Left colon (tissue), 2 donors: Measurements from ENCODE around the gene RCL1. TPM values are rescaled to one million over a fixed set of nuclear protein-coding genes. Genes with fewer than 3 reads are reported as not detected.
A peak's percentile ranks its signal among the peaks of the same experiment; 100 is the strongest.

Experiments used
- ATAC-seq: fragments of 200-7000 bp; cut with Tn5 transposase; one replicate; pipeline ENCODE4 v1.9.1; 2020; ENCODE audit warnings: mild to moderate bottlenecking, moderate library complexity
- DNase-seq, 2 donors: peaks; one replicate each; pipeline ENCODE4 v3.0.0-alpha.2; 2020
- intact Hi-C, 2 donors: fragments of 100-400 bp; cut with DNase I in 1 of 2; cut with micrococcal nuclease in 1 of 2; formaldehyde crosslinking; loops; one replicate each; pipeline versions ENCODE4 v1.11.2 to v1.14.0; 2022; cut with DNase I, micrococcal nuclease
- total RNA-seq, 2 donors: library from RNA; stranded (reverse); fragmentation: NEBNext Ultra II Directional; extraction: Animal tissue kit (Norgen Biotek cat#: 25700); gene quantifications; one replicate each; pipeline ENCODE4 v1.2.1, GENCODE V29; 2021
- donor health status: DM: no; HTN: no; CAD: no.
- donor health status: DM: yes; HTN: yes; CAD: no.

Gene RCL1
- total RNA-seq, 2 donors from 2014 or later: 9.3 to 10.6 TPM

GRCh38 chr9:4832786-4833579 lies 40.2 kb downstream of the RCL1 start:
- intact Hi-C loops: no loop called here
- DNase-seq: no peak
- ATAC-seq: no peak

- intact Hi-C loops: no loop called here
- ATAC-seq (peak; percentile 49), DNase-seq (no peak)
Measured at GRCh38 chr9:4833781-4834560, 41.2 kb downstream of the RCL1 start.

- ATAC-seq (no peak), DNase-seq (no peak)
- intact Hi-C loops: no loop called here
Measured at GRCh38 chr9:4836676-4837075, 43.9 kb downstream of the RCL1 start.

GRCh38 chr9:4837261-4838188 lies 44.8 kb downstream of the RCL1 start:
- DNase-seq: no peak
- intact Hi-C loops: no loop called here
- ATAC-seq: no peak

GRCh38 chr9:4838189-4838546 lies 45.4 kb downstream of the RCL1 start:
- no peak for ATAC-seq
- no peak for DNase-seq
- intact Hi-C loops: no loop called here

- intact Hi-C loops: no loop called here
- DNase-seq: no peak
- no peak for ATAC-seq
Measured at GRCh38 chr9:4839470-4839912, 46.7 kb downstream of the RCL1 start.

- ATAC-seq: no peak
- intact Hi-C loops: no loop called here
Measured at GRCh38 chr9:4840018-4840417, 47.3 kb downstream of the RCL1 start.

GRCh38 chr9:4842213-4842612 lies 49.5 kb downstream of the RCL1 start:
- ATAC-seq: no peak
- intact Hi-C loops: no loop called here

More at GRCh38 chr9:4840018-4840417, 47.3 kb downstream of the RCL1 start:
- DNase-seq: no peak

GRCh38 chr9:4842734-4843133 lies 50.0 kb downstream of the RCL1 start:
- ATAC-seq (no peak), DNase-seq (no peak)
- intact Hi-C loops: no loop called here

More at GRCh38 chr9:4842213-4842612, 49.5 kb downstream of the RCL1 start:
- no peak for DNase-seq

GRCh38 chr9:4844056-4844838 lies 51.5 kb downstream of the RCL1 start:
- DNase-seq: no peak
- no peak for ATAC-seq
- intact Hi-C loops: no loop called here

- DNase-seq: no peak
- peak; percentile 74 for ATAC-seq
- intact Hi-C loops: no loop called here
Measured at GRCh38 chr9:4849369-4849768, 56.6 kb downstream of the RCL1 start.

GRCh38 chr9:4850603-4851310 lies 58.0 kb downstream of the RCL1 start:
- no peak for ATAC-seq
- no peak for DNase-seq
- intact Hi-C loops: no loop called here

- DNase-seq (no peak), ATAC-seq (no peak)
- intact Hi-C loops: no loop called here
Measured at GRCh38 chr9:4852419-4852818, 59.7 kb downstream of the RCL1 start.

- ATAC-seq: no peak
- no peak for DNase-seq
- intact Hi-C loops: no loop called here
Measured at GRCh38 chr9:4854265-4854590, 61.5 kb downstream of the RCL1 start.

- intact Hi-C loops: no loop called here
- no peak for DNase-seq
- ATAC-seq: no peak
Measured at GRCh38 chr9:4855841-4856240, 63.1 kb downstream of the RCL1 start.

GRCh38 chr9:4857163-4857810 lies 64.5 kb downstream of the RCL1 start:
- intact Hi-C loops: no loop called here

GRCh38 chr9:4859035-4859434 lies 66.3 kb downstream of the RCL1 start:
- DNase-seq: no peak
- no peak for ATAC-seq
- intact Hi-C loops: no loop called here

More at GRCh38 chr9:4857163-4857810, 64.5 kb downstream of the RCL1 start:
- DNase-seq: no peak
- no peak for ATAC-seq

- DNase-seq: no peak
- intact Hi-C loops: no loop called here
- no peak for ATAC-seq
Measured at GRCh38 chr9:4860383-4860782, 67.6 kb downstream of the RCL1 start.
